HG03571 (cell line): Measurements from ENCODE around the gene USP31.

Source experiments
- ATAC-seq: cut with Tn5 transposase; IDR thresholded peaks from one replicate; pipeline ENCODE4 v1.9.1; 2021; ENCODE audit not compliant: unreplicated experiment

Gene USP31, protein sequence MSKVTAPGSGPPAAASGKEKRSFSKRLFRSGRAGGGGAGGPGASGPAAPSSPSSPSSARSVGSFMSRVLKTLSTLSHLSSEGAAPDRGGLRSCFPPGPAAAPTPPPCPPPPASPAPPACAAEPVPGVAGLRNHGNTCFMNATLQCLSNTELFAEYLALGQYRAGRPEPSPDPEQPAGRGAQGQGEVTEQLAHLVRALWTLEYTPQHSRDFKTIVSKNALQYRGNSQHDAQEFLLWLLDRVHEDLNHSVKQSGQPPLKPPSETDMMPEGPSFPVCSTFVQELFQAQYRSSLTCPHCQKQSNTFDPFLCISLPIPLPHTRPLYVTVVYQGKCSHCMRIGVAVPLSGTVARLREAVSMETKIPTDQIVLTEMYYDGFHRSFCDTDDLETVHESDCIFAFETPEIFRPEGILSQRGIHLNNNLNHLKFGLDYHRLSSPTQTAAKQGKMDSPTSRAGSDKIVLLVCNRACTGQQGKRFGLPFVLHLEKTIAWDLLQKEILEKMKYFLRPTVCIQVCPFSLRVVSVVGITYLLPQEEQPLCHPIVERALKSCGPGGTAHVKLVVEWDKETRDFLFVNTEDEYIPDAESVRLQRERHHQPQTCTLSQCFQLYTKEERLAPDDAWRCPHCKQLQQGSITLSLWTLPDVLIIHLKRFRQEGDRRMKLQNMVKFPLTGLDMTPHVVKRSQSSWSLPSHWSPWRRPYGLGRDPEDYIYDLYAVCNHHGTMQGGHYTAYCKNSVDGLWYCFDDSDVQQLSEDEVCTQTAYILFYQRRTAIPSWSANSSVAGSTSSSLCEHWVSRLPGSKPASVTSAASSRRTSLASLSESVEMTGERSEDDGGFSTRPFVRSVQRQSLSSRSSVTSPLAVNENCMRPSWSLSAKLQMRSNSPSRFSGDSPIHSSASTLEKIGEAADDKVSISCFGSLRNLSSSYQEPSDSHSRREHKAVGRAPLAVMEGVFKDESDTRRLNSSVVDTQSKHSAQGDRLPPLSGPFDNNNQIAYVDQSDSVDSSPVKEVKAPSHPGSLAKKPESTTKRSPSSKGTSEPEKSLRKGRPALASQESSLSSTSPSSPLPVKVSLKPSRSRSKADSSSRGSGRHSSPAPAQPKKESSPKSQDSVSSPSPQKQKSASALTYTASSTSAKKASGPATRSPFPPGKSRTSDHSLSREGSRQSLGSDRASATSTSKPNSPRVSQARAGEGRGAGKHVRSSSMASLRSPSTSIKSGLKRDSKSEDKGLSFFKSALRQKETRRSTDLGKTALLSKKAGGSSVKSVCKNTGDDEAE (N-terminal part only)

DNA sequence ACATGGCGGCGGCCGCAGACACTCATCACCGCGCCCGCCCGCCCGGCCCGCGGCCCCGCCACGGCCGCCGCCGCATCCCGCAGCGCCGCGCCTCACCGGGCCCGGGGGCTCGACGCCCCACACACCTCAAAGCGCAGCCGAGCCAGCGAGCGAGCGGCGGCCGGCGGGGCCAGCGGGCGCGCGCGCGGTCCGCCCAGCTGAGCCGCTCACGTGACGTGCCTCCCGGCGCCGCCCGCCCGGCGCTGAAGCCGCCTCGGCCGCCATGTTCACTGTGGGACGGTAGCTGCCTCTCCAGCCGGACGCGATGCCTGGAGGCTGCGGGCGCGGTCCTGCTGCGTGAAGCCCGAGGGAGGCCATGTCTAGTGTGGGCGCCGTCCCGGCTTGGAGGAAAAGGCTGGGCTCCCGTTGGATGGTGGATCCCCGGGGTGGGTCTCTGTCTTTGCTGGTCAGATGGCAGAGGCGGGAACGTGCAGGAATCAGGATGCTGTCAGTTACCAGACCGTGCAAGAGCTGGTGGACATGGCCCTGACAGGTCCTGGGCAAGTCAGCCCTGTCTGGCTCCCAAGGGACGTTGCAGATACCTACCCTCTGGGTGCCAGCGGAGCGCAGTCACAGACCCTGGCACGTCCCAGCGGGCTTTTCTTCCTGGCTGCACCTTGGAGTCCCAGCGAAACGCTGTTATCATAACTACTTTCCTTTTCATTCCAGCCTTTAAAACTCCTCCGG, at the start of gene USP31:
USP31 (minus strand) TSS at position 186 of the 726 bp plus-strand sequence; CDS start at position 4, 182 bp downstream.
- ATAC-seq = peak; percentile 88

- ATAC-seq = no peak
These were observed 47.3 kb upstream of the USP31 start for GRCh38 chr16:23196539-23196938.

DNA sequence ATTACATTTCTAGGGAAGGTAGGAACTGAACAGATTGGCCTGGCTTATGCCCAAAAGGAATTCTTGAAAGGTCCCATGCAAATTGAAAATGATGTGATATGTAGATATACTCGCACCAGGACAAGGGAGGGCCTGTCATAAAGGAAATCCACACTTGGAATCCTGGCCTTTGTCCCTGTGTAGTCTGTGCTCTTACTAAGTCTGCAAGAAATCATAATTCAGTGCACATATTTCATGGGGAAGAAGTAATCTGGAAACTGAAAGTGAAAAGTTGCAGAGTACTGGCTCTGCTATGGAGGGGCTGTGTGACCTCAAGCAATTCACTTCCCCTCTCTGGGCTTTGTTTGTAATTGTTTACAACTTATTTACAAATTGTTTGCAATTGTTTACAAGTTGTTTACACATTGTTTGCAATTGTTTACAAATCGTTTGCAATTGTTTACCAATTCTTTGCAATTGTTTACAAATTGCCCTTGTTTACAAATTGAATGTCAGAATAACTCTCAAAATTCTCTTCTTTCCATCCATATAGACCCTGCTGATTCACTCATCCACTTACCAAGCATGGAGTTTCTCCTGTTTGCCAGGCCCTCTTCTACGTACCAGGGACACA, 46.2 kb upstream of the USP31 start:
- no peak for ATAC-seq

DNA sequence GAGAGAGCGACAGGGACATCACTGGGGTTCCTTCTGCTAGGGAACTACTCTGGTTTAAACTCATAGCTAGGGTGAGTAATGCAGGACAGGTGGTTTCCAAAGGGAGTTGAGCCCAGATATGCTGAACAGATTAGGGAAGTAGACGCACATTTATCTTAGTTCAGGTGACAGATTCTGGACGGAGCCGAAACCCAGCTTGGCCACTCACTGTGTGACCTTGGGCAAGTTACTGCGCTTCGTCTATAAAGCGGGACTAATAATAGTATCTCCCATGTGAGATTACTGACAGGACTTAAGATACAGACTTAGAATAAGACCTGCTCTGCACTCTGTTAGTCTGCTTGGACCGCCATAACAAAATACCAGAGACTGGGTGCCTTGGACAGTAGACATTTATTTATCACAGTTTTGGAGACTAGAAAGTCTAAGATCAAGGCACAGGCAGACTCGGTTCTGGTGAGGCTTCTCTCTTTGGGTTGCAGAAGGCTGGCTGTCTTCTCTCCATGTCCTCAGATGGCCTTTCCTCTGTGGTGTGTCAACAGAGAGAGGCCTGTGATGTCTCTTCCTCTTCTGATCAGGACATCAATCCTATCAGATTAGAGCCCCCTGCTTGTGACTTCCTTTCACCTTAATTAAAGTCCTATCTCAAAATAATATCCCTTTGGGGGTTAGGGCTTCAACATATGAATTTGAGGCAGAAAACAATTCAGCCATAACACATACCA, 45.4 kb upstream of the USP31 start:
- no peak for ATAC-seq

DNA sequence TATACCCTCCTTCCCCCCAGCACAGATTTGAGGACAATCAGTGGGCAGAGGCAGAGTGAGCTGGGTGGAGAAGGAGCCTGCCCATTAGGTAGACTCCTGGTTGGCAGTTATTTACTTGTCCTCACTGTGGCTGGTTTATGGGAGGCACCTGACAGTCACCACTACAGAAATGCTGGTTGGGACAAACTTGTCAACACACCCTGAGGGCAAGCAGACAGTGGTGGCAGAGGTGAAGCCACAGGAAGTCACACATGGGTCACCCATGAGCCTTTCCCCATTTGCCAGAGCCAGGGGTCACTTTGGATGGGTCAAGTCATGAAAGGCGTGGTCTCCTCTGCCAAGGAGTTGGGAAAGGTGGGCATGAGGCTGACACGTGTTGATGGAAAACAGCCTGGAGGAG, 39.7 kb upstream of the USP31 start:
- ATAC-seq = no peak

DNA sequence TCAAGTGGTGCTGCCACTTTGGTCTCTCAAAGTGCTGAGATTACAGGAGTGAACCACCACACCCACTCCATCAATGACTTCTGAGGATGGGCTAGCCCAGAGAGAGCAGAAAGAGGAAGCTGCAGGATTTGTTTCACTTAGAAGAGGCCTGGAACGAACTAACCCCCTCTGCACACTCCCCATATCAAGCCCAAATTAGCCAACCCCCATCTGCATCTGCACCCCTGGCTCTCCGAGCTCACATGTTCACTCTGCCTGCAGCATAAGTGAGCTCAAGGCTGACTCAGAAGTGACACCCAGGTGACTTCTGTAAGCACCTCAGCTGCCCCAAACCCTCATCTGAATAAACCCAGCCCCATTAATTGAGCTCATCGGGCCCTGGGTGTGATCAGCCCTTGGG, 38.1 kb upstream of the USP31 start:
- ATAC-seq = no peak

DNA sequence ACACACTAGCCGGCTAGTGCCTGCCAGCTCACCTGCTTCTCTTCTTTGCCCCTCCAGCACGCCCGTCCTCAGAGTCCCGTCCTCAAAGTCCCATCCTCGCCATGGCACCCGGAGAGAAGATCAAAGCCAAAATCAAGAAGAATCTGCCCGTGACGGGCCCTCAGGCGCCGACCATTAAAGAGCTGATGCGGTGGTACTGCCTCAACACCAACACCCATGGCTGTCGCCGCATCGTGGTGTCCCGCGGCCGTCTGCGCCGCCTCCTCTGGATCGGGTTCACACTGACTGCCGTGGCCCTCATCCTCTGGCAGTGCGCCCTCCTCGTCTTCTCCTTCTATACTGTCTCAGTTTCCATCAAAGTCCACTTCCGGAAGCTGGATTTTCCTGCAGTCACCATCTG, 36.9 kb upstream of the USP31 start:
- ATAC-seq = no peak

GRCh38 chr16:23185656-23186055, 36.4 kb upstream of the USP31 start:
- no peak for ATAC-seq

DNA sequence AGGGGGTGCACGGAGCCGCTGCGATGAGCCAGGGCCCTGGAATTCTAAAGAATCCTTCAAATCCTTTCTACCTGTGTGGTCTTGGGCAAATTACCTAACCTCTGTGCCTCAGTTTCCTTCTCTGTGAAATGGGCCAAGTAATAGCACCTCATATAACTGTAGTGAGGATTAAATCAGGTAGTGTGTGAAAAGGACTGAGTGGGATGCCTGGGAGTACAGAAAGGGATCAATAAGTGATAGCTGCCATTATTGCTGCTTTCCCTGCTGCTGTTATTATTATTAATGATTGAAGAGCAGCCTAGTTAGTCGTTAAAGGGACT, 34.3 kb upstream of the USP31 start:
- ATAC-seq = no peak

DNA sequence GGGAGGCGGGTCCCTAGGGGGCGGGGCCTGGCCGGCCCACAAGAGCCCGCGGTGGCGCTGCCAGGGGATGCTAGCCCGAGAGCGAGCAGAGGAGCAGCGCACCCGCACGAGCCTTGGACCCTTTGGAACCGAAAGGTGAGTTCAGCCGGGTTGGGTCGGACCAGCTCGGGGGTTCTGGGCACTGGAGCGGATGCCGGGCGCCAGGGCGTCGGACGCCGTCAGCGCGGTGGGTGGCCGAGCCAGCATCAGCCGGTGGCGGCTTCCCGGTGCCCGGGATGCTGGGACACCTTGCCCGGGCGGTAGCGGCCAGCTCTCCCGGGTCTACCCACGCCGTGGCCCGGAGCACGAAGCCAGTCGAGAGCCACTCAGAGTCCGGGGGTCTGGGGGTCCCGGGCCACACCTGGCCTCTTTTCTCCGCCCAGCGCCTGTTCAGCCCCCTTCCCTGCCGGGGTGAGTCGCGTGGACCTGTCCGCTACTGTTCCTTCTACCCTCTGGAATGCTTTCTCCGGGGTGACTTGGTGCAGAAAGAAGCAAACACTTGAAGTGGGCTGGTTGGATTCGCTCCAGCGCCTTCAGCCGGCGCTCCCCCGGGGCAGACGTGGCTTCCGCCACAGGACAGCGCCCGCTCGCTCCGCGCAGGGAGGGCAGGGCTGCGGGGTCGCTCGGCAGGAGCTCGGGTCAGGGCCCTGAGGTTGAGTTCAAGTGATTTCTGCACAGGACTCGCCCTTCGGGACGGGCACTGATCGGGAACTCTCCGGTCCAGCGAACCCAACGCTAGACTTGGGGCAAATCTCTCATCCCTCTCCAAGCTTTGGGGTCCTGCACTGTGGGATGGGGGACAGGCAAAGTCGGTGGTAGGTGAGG, 33.7 kb upstream of the USP31 start, which contains the start of gene SCNN1G:
SCNN1G (plus strand) TSS at position 67 of the 864 bp plus-strand sequence. CDS start 3,527 bp downstream, outside the sequence.
- no peak for ATAC-seq

- ATAC-seq = peak; percentile 58
These were observed 33.0 kb upstream of the USP31 start for GRCh38 chr16:23182206-23182678.

DNA sequence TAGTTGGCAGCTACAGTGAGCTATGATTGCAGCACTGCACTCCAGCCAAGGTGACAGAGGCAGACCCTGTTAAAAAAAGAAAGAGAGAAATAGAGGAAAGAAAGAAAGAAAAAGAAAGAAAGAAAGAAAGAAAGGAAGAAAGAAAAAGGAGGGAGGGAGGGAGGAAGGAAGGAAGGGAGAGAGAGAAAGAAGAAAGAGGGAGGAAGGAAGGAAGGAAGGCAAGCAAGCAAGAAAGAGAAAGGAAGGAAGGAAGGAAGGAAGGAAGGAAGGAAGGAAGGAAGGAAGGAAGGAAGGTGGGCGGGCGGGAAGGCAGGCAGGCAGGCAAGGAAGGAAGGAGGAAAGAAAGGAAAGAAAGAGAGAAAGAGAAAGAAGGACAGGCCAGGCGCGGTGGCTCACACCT, 32.3 kb upstream of the USP31 start:
- no peak for ATAC-seq

DNA sequence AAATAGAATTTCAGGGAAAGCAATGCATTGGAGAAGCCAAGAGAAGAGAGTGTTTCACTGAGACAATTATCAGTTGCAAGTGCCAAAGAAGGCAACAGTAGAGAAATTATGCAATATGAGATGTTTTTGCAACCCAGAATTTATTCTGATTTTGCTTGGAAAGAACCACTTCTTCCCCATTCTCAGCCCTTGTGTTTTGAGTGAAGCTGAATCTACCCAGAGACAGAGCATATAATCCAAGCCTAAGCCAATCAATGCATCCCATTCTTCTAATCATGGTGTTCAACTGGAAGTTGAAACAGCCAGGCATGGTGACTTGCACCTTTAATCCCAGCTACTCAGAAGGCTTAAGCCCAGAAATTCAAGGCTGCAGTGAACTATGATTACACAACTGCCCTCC, 26.4 kb upstream of the USP31 start:
- ATAC-seq = no peak

- no peak for ATAC-seq
These were observed 25.4 kb upstream of the USP31 start for GRCh38 chr16:23174622-23175021.

- ATAC-seq = no peak
These were observed 23.7 kb upstream of the USP31 start for GRCh38 chr16:23172994-23173393.

DNA sequence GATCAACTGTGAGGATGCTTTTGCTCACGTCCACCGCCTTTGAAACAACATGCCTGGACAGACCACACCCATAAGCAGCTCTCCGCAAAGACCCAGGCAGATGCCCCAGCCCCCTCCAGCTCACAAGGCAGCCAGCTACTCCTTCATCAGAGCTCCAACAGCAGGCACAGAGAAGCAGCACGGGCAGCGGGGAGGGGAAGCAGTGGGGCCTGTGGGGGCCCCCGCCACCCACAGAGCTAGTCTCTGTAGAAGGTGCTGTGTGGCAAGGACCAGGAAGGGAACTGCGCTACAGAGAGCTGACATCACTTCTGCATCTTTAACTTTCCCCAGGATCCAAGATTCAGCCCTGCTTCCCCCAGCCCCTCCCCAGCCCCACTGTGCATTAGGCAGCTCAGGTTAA, 23.3 kb upstream of the USP31 start:
- ATAC-seq = no peak

- no peak for ATAC-seq
These were observed 15.5 kb upstream of the USP31 start for GRCh38 chr16:23164736-23165135.

GRCh38 chr16:23163921-23164320, 14.7 kb upstream of the USP31 start:
- no peak for ATAC-seq
